Measurements from ENCODE around the gene UPF2.

UPF2 gene

DNA sequence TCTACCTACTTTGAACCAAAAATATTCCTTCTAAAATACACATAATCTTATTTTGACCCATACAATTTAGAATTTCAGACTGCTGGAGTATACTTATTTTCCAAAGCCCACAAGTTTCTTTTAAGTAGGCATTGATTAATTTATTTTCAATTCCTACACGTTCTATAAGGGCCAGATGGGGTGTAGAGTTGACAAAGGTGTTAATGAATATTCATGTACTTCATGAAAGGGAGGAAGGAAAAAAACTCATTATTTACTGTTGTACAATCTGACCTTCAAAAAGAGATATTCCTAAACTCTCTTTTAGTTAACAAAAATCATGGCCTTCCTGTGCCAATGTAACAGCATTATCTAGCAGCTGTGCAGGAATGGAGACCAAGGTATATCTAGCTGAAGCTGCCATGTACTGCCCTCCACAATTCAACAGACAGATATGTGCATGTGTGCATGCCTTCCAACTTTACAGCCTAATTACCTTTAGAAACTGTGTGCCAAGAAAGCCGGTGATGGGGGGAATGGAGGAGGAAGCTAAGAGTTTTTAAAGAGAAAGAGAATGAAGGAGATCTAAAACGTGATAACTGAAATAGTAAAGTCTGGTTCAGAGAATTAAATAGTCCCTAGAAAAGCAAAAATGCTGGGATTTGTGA lies 108.9 kb downstream of the UPF2 start:
- Histone ChIP-seq H3K27me3 (ENCODE audit: low read depth, low read length) (no peaks in the 10 kb centered on the region), H3K36me3 (replicated peaks; ENCODE audit: low read depth, low read length) (peaks cover 28% of the 10 kb centered on the region), H3K79me2 (ENCODE audit: low read length) (no peaks in the 10 kb centered on the region), H3K4me3 (ENCODE audit: low read length) (no peak overlapping the region), H4K20me1 (ENCODE audit: insufficient read depth, low read length) (no peaks in the 10 kb centered on the region), H2AFZ (ENCODE audit: low read depth, low read length) (no peak overlapping the region), H3K27ac (ENCODE audit: low read length) (no peak overlapping the region), H3K4me1 (ENCODE audit: low read length) (no peaks in the 10 kb centered on the region), H3K9me3 (ENCODE audit: insufficient read depth, low read length) (no peaks in the 10 kb centered on the region), H3K4me2 (ENCODE audit: low read length) (no peak overlapping the region), H3K9ac (ENCODE audit: low read length) (no peak overlapping the region)
- TF ChIP-seq, protein P1, sequence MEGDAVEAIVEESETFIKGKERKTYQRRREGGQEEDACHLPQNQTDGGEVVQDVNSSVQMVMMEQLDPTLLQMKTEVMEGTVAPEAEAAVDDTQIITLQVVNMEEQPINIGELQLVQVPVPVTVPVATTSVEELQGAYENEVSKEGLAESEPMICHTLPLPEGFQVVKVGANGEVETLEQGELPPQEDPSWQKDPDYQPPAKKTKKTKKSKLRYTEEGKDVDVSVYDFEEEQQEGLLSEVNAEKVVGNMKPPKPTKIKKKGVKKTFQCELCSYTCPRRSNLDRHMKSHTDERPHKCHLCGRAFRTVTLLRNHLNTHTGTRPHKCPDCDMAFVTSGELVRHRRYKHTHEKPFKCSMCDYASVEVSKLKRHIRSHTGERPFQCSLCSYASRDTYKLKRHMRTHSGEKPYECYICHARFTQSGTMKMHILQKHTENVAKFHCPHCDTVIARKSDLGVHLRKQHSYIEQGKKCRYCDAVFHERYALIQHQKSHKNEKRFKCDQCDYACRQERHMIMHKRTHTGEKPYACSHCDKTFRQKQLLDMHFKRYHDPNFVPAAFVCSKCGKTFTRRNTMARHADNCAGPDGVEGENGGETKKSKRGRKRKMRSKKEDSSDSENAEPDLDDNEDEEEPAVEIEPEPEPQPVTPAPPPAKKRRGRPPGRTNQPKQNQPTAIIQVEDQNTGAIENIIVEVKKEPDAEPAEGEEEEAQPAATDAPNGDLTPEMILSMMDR (IDR thresholded peaks at IDR 0.05; ENCODE audit: low read depth, low read length), result no peak
- no peak for TF ChIP-seq EZH2phosphoT487 (IDR thresholded peaks at IDR 0.05; ENCODE audit: low read depth)

DNA sequence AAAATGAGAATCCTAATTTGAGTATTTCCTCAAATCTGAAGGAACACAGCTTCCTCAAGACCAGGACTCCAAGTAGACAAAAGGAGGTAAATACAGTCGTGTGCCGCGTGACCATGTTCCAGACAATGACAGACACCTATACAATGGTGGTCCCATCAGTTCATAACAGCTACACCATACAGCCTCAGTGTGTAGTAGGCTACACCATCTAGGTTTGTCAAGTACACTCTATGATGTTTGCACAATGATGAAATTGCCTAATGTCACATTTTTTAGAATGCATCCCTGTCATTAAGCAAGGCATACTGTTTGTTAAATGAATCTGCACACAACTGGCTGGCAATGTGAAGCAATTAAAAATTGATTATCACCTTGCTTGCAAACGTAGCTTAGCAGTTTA lies 111.6 kb downstream of the UPF2 start:
- Histone ChIP-seq H3K4me1 (ENCODE audit: low read length) (no peaks in the 10 kb centered on the region), H3K27me3 (ENCODE audit: low read depth, low read length) (no peaks in the 10 kb centered on the region), H4K20me1 (ENCODE audit: insufficient read depth, low read length) (no peaks in the 10 kb centered on the region), H3K36me3 (replicated peaks; ENCODE audit: low read depth, low read length) (peaks cover 36% of the 10 kb centered on the region), H3K4me2 (ENCODE audit: low read length) (no peak overlapping the region), H3K4me3 (ENCODE audit: low read length) (no peak overlapping the region), H3K9ac (ENCODE audit: low read length) (no peak overlapping the region), H2AFZ (ENCODE audit: low read depth, low read length) (no peak overlapping the region), H3K27ac (ENCODE audit: low read length) (no peak overlapping the region), H3K9me3 (ENCODE audit: insufficient read depth, low read length) (no peaks in the 10 kb centered on the region), H3K79me2 (ENCODE audit: low read length) (no peaks in the 10 kb centered on the region)
- TF ChIP-seq, protein P1 (IDR thresholded peaks at IDR 0.05; ENCODE audit: low read depth, low read length), result no peak
- no peak for TF ChIP-seq EZH2phosphoT487 (IDR thresholded peaks at IDR 0.05; ENCODE audit: low read depth)

DNA sequence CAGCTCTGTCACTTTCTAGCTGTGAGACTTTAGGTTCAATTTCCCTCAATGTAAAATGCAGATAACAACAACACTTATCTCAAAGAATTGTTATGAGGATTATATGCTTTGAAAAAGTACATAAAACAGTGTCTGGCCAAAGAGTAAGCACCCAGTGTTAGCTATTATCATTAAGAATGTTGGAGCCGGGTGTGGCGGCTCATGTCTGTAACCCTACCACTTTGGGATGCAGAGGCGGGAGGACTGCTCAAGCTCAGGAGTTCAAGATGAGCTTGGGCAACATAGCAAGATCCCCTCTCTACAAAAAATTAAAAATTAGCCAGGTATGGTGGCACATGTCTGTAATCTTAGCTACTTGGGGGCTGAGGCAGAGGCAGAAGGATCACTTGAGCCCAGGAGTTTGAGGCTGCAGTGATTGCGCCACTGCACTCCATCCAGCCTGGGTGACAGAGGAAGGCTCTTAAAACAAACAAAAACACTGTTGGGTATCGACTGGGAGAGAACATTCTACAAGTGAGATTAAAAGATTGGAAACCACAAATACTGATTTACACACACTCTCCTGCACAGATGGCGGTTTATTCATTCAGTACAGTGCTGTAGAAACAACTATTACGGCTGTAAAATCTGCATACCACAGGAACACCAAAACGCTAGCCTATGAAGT lies 112.2 kb downstream of the UPF2 start:
- no peak overlapping the region for H2AFZ ChIP-seq (ENCODE audit: low read depth, low read length)
- no peak overlapping the region for H3K27ac ChIP-seq (ENCODE audit: low read length)
- H3K4me1 ChIP-seq (ENCODE audit: low read length), result no peaks in the 10 kb centered on the region
- no peak overlapping the region for H3K4me3 ChIP-seq (ENCODE audit: low read length)
- no peaks in the 10 kb centered on the region for H4K20me1 ChIP-seq (ENCODE audit: insufficient read depth, low read length)
- H3K27me3 ChIP-seq (ENCODE audit: low read depth, low read length), result no peaks in the 10 kb centered on the region
- no peaks in the 10 kb centered on the region for H3K9me3 ChIP-seq (ENCODE audit: insufficient read depth, low read length)
- H3K36me3 ChIP-seq (replicated peaks; ENCODE audit: low read depth, low read length), result peaks cover 35% of the 10 kb centered on the region
- no peaks in the 10 kb centered on the region for H3K79me2 ChIP-seq (ENCODE audit: low read length)
- no peak for TF ChIP-seq EZH2phosphoT487 (IDR thresholded peaks at IDR 0.05; ENCODE audit: low read depth)
- TF ChIP-seq, protein P1 (IDR thresholded peaks at IDR 0.05; ENCODE audit: low read depth, low read length), result no peak
- no peak overlapping the region for H3K9ac ChIP-seq (ENCODE audit: low read length)
- no peak overlapping the region for H3K4me2 ChIP-seq (ENCODE audit: low read length)

DNA sequence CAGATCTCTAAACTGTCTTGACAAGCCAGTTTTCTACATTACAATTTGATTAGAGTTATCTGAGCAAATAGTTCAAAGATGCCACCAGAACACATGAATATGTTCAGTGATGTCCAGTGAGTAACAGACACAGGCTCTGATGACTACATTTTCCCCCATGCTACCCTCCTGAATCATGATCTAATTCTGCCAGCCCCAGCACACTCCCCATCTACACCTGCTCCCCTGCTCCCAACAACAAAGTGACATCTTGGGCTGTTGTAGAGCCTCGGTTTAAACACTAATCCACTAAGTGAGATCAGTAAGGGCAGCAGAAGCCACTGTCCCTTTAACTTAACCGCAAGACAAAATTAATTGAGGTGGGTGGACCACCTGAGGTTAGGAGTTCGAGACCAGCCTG lies 114.9 kb downstream of the UPF2 start:
- Histone ChIP-seq H3K4me1 (ENCODE audit: low read length) (no peaks in the 10 kb centered on the region), H4K20me1 (ENCODE audit: insufficient read depth, low read length) (no peaks in the 10 kb centered on the region), H3K9me3 (ENCODE audit: insufficient read depth, low read length) (no peaks in the 10 kb centered on the region), H3K4me3 (ENCODE audit: low read length) (no peak overlapping the region), H3K27ac (ENCODE audit: low read length) (no peak overlapping the region), H3K4me2 (ENCODE audit: low read length) (no peak overlapping the region), H2AFZ (ENCODE audit: low read depth, low read length) (no peak overlapping the region), H3K9ac (ENCODE audit: low read length) (no peak overlapping the region), H3K36me3 (replicated peaks; ENCODE audit: low read depth, low read length) (peaks cover 29% of the 10 kb centered on the region), H3K27me3 (ENCODE audit: low read depth, low read length) (no peaks in the 10 kb centered on the region), H3K79me2 (ENCODE audit: low read length) (no peaks in the 10 kb centered on the region)
- no peak for TF ChIP-seq EZH2phosphoT487 (IDR thresholded peaks at IDR 0.05; ENCODE audit: low read depth)
- TF ChIP-seq, protein P1 (IDR thresholded peaks at IDR 0.05; ENCODE audit: low read depth, low read length), result no peak

Data from OCI-LY3 (cell line).